Hematopoietic multipotent progenitor cell treated with erythropoietin and hydrocortisone succinate and interleukin-3 and kit ligand, for 17 days (in vitro differentiated cells): Measurements from ENCODE around the gene AGK.
"Not testable (repeated sequence)": the region's sequence is repeated elsewhere in the genome, so short reads cannot be mapped to it uniquely, and the experiment has no call there.

ENCODE experiments used
- DNase-seq: peaks from one replicate; pipeline ENCODE4 v3.0.0-alpha.2; 2015; ENCODE audit warnings: low spot score

The AGK gene

DNA sequence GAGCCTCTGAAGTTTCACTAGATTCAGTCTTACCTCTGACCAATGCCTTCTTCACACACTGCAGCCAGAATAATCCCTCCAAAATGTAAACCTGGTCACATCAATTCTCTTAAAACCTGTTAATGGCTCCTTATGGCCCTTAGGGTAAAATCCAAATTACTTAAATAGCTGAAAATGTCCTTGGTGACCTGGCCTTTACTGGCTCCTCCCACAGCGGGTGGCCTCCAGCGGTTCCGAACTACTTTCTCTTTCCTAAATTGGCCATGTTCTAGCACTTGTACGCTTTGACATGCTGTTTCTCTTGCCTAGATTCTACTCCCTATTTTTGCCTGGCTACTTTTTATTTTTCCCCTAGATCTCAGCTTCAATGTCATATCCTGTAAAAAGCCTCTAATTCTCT, 36.1 kb downstream of the AGK start:
- no peak for DNase-seq

DNA sequence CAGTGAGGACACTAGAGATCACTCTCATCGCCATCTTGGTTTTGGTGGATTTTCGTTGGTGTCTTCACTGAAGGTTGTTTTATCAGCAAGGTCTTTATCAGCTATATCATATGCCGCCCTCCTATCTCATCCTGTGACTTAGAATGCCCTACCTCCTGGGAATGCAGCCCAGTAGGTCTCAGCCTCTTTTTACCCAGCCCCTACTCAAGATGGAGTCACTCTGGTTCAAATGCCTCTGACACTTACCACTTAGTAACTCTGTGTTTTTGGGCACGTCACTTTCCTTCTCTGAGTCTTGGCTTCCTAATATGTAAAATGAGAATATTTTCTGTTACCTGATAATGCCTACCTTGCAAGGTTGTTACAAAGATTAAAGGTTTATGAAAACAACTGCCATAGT, 37.7 kb downstream of the AGK start:
- DNase-seq = no peak

DNA sequence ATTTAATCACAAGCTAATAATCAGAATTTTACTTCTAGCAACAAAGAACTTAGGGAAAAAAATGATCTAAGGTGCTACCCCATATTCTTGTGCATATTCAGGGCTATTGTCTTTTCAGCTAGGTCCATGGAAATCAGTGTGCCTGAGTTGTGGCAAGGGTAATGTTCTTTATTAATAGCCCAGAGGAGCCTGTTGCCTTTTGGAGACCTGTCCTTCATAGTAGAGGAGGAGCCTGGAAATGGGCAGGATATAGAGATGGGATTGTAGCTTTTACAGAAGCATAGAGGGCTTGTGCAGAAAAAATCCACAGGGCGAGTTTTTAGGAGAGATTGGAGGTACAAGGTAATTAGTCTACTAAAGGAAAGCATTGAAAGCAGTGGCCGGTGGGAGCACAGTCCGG, 38.9 kb downstream of the AGK start:
- DNase-seq = no peak

DNA sequence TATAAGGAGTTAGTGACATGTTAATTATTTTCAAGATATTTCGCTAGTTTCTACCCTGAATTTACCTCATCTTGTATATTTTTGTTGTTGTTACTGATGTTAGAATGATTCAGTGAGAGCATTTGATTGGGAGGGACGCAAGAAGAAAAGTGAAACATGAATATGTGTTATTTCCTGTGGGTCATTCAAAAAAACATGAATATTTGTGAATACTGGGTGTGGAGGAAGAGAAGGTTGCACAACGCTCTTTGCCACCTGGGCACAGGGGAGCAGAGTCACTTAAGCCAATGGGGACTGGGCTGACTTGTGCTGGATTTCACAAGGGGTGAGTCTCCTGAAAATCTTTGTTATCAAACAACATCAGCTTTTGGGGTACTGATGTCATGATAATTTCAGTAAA, 39.5 kb downstream of the AGK start:
- no peak for DNase-seq

DNA sequence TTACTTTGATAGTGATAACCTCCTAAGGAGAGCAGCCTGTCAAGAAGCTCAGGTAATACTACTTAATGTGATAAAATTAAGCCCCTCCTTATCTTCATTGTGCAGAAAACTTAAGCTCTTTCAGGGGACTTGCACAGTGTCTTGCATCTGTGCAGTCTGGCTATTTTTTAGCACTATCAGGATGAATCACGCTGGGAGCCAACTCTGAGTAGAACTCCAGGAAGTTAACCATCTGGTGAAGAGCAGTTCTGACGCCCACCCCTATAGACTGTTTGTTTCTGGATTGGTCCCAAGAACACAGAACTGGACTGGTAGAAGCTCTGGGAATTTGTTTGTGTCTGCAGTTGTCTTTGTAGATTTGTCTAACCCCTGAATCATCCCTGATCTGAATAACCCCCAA, 41.9 kb downstream of the AGK start:
- no peak for DNase-seq

DNA sequence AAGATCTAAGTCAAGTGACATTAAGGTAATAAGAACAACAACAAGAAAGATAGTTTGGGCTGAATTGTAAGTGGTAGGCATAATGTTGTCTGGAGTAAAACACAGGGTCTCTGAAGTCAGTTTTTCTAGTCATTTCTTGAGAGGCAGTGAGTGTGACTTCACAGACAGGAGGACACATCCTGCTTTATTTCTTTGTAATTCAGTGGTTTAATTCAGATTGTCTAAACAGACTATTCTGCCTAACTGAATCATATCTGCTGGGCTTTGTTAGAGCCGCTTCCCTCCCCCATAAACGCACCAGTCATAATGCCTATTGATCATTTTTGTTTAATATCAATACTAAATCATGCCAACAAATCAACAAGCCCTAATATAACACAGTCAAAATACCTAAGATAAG, 46.8 kb downstream of the AGK start:
- DNase-seq = no peak

DNA sequence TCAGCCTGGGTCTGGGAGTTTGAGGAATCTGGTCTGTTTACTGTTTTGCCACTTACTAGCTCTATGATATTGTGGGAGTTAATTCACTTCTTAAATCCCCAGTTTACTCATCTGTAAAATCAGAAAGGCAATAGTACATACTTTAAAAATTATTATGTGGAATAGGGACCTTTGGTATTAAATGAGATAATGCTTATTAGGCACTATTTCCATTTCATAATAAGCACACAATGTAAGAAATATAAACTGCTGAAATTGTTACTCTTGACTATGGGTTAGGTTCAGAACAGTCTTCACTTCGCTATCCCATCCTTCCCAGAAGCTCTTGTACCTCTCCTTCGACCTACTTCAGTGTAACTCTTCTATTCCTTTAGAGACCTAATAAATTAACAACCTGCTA, 47.2 kb downstream of the AGK start:
- DNase-seq = no peak

DNA sequence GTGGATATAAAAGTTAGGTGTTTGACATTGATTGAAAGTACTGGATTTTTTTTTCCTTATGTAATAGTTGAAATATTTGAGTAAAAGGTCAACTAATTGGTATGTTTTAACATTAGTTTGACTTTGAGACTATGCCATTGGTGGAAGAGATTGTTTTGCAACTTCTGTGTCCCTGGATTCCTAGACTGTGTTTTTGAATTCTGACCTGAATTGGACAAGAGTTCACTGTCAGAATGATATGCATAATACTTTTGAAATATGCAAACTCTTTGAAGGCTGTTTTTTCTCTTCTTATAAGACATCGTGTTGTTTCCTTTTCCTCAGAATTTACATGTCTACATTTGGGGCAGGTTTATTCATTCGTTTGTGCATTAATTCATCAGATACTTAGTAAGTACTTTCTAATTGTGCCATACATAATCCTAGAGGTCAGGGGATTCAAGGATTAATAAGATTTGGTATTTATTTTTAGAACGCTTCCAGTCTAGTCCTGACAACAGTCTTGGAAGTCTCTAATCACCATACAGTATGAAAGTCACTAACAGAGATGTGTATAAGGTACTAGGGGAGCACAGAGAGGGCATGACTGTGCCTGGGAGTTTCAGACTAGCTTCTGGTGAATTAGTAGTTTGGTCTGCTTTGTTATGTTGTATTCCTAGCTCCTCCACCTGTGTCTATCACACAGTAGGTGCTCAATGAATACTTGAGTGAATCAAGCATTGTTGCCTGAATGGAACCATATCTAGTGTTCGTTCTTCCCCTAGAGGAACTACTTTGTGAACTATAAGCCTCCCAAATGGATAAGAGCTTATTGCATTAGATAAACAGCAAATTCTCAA, 49.2 kb downstream of the AGK start:
- DNase-seq = no peak

DNA sequence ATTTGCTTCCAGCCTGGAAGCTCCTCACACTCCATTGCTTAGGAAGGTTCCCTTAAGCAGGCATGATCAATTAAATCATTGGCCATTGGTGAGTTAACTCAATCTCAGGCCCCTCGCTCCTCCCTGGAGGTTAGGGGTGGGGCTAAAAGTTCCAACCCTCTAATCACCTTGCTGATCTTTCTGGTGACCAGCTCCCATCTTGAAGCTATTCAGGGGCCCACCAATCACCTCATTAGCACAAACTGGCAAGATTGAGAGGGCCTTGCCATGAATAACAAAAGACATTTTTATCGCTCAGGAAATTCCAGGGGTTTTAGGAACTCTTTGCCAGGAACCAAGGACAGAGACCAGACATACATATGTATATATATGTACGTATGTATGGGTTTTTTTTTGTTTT, 58.4 kb downstream of the AGK start:
- DNase-seq = no peak

DNA sequence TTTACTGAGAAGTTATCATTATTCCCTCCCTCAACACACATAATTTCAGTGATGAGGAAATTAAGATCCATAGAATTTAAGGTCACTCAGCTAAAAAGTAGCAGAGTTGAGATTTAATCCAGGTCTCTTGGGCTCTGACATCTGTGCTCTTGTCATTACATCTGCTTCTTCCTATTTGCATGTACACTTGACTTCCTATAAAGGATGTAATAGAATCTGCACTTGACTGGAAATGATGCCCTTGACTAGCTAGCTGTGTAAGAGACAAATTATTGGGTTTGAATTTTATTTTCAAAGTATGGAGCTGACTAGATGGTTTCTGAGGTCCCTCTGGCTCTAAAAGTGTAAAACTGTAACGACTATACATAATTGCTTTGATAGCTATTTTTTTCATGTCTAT, 59.5 kb downstream of the AGK start:
- DNase-seq = no peak

DNA sequence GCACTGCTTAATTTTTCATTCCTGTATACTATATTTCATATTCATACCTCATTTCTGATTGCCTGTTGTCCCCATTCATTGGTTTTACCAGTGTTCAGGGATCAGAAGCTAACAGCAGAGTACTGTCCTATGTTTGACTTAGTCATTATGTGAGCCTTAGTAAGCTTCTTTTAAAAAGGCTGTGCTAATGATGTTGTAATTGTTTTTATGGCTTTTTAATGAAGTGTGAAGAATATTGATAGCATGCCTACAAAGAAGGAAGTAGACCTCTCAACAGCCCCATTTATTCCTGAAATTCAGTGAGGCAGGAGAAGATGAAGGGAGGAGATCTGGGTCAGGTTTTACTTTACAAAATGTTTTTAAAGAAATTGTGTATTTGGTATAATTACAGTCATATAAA, 61.7 kb downstream of the AGK start:
- DNase-seq = no peak

DNA sequence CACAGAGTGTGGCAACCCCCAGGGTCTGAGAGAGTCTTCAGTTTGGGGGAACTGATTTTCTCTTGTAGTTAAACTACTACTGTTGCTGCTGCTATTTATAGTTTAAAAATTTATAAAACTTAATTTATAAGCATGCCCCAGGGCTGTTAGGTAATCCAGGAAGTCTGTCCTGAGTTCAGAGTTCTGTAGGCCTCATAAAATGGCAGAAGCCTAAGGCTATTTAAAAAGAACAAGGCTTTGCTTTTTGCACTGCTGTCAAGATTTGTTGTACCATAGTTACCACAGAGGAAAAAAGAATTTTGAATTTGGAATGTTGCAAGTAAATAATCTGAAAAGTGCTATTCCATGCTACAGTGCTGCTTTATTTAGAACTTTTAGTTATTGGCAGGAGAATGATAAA, 66.1 kb downstream of the AGK start:
- no peak for DNase-seq

DNA sequence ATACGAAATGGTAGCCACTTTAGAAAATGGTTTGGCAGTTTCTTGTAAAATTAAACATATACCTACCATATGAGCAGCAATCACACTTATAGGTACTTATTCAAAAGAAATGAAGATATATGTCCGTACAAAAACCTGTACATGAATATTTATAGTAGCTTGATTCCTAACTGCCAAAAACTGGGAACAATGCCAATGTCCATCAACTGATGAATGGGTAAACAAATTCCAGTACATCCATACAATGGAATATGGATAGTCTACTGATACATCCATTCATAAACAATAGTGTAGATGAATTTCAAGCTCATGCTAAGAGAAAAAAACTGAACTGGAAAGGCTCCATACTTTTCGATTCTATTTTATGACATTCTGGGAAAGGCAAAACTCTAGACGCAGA, 68.5 kb downstream of the AGK start:
- DNase-seq = no peak

DNA sequence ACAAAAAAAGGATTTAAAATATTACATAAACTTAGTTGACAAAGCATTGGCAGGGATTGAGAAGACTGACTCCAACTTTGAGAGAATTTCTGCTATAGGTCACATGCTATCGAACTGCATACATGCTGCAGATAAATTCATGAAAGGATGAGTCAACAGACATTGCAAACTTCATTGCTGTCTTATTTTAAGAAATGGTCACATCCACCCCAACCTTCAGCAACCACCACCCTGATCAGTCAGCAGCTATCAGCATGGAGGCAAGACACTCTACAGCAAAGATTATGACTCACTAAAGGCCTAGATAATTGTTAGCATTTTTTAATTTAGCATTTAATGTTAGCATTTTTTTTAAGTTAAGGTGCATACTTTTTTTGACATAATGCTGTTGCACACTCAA, 73.6 kb downstream of the AGK start:
- no peak for DNase-seq

DNA sequence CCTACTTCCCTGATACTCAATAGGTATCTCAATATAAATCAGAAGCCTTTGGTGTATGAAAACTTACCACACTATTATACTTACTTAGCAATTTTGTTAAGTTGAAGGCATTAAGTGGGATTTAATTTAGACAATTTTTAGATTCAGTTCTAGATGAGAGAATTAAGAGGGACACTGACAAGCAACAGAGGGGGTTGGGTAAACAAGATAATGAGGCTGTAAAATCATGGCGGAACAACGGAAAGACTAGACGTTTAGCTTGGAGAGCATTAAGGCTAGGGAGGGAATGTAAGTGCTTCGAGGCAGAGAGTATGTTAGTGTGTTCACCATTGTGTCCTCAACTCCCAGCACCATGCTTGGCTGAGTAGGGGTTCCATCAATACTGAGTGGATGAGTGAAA, 79.4 kb downstream of the AGK start:
- DNase-seq = no peak

DNA sequence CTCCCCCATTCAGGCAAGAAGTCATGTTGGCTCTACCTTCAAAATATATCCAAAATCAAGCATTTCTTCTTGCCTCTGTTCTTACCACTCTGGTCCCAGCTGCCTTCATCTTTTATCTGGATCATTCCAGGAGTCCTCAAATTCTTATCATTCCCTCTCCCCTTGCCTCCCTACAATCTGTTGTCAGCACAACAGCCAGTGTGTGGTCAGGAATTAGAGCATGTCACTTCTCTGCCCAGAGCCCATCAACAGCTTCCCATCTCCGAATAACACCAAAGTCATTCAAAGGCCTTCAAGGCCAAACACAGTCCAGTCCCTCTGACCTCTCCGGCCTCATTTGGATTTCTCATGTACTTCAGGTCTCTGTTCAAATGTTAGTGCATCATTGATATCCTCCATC, 80.3 kb downstream of the AGK start:
- DNase-seq = no peak

DNA sequence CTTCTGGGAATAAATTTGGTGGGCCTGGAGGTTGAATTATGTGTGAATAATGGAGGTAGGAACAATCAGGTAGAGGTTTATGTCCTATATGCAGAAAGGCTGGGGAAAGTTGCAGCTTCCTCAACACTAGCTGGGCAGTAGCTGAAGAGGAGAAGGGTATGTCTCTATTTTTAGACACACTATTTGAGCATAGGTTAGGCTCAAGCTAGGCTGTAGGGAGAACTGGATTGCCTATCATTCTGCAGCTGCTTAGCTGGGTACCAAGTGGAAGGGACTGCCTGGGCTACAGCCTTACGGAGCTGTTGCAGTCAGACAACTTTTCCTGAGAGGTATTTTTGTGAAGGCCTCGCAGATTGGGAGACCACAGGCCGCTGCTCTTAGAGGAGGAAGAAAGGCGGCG, 82.9 kb downstream of the AGK start:
- DNase-seq = no peak

DNA sequence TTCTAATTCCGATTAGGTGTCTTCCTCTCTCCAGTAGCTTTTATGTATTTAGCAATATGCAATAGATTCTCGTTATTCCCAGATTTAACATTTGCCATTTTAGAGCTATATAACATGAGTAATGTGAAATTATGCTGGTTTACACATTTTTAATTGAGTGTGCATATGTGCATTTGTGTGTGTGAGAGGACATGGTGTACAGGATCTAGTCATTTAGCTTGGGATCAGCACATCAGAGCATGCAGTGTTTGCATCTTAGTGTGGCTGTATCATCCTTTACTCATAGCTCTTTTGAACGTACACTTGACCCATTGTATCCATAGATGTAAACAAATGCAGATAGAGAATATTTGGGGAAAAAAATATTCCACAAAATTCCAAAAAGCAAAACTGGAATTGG, 84.8 kb downstream of the AGK start:
- DNase-seq = no peak

DNA sequence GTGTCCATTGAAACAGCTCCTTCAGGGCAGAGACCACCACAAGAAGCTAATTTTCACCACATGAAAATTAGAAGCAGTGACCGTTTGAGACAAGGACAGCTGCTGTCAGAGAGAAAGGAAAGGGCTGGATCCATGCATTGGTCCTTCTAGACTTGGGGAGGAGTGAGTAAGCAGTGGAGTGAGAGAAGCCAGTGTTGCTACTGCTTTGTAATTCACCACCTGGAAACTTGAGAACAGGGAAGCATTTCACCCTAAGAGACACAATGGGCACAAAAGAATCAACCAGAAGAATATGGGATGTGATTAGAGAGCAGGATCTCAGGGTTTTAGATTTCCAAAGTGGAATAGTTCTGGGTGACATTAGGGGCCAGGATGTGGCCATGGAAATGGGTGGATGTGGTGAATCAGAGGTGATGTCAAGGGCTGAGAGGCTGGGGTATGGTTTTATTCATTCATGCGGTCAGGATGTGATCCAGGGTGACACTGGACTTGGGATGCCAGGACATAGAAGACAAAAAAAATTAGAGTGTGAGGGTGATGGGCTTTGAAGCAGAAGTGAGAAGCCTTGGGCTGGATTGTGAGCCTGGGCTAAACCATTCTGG, 89.1 kb downstream of the AGK start:
- DNase-seq = no peak

DNA sequence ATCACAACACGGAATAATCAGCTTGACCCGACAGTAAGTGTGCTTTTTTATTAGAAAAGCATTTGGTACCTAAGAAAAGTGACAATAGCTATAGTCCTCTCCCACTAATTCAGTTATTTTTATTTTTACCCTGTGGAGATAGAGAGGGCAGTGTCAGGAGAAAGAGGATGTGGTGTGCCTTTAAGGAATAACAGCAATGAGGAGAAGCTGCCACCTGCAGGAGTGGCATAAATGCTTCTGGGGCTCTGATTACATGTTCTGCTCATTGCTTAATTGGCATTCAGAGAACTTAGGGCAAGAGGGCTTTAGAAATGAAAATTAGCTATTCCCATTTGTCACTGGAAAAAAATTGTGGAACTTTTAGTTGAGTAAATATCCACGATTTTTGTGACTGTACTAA, 90.7 kb downstream of the AGK start:
- DNase-seq = no peak

DNA sequence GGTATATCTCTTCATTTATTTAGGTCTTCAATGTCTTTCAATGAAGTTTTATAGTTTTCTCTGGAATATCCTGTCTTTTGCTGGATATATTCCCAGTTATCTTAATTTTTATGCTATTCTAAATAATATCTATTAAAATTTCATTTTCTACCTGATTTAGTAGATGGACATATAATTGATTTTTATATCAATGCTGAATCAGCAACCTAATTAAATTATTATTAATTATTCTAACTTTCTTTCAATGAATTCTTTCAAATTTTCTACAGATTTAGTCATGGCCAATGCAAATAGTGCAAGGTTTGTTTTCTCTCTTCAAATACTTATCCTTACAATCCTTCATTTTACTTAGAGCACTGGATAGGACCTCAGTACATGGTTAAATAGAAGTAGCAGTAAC, 94.0 kb downstream of the AGK start:
- DNase-seq = no peak

DNA sequence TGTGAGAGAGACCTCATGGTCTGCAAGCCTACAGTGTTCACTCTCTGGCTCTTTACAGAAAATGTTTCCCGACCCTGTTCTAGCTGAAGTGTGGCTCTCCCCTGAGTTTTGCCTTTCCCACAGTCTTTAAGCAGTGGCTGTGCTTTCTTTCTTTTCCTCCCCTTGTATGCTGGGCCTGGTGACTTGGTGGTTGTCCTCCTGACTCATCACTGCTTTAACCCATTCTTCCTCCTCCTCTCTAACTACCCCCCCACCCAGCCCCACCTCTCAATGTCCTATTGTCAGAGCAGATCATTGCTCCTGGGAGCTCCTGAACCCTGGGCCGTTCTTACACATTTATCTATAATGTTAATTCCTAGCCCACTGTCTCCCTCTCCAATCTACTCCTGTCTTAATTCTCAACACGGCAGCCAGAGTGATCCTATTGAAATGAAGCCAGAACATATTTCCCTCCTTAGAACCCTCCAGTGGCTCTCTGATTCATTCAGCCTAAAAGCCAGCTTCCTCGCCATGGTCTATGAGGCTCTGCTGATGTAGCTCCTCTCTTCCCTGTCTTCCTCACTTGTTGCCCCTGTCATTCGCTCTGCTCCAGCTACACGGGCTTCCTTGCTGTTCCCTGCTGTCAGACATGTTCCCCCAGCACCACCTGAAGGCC, 95.7 kb downstream of the AGK start:
- DNase-seq = no peak

DNA sequence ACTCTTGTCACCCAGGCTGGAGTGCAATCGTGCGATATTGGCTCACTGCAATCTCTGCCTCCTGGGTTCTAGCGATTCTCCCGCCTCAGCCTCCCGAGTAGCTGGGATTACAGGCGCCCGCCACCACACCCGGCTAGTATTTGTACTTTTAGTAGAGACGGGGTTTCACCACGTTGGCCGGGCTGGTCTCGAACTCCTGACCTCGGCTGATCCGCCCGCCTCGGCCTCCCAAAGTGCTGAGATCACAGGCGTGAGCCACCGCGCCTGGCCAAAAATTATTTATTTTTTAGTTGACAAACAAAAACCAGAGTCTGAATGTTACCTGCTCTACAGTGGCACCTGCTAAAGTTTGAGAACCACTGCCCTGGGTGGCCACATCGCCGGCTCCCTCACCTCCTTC, 96.5 kb downstream of the AGK start:
- not testable (repeated sequence) for DNase-seq
